ENCODE data around the gene IMPDH1. TPM values are rescaled to one million over a fixed set of nuclear protein-coding genes. Genes with fewer than 3 reads are reported as not detected.

Gene IMPDH1
- total RNA-seq: 52.3 and 54.9 TPM in 2 replicates
- total RNA-seq (2013): 29.7 TPM
- 78.6 and 90.6 TPM in 2 replicates for polyA plus RNA-seq
- polyA minus RNA-seq: 45.7 and 49.3 TPM in 2 replicates

GRCh38 chr7:128409596-128410450, at the start of gene IMPDH1:
Gene IMPDH1 (minus strand): TSS chr7:128409982. CDS start chr7:128409901, 81 bp downstream.
- H3K4me1 Mint-ChIP-seq: peaks cover 37% of the 10 kb centered on the region
- H3K9ac ChIP-seq (ENCODE audit: low read length): peak within 1 kb of the TSS; percentile 77
- H3K79me2 ChIP-seq (ENCODE audit: control insufficient read depth, insufficient read depth, low read length): no peaks in the 10 kb centered on the region
- peak within 1 kb of the TSS; percentile 82 for H2AFZ ChIP-seq (ENCODE audit: insufficient read depth, low read depth, low read length, poor library complexity, severe bottlenecking)
- DNase-seq (peak; percentile 91), ATAC-seq (ENCODE audit: low read depth) (peak; percentile 81)
- H3K4me1 ChIP-seq (ENCODE audit: control insufficient read depth in 2 of 2, insufficient read depth in 2 of 2, low read length in 2 of 2): peaks cover 18 to 52% of the 10 kb centered on the region in 2 donors
- peak within 1 kb of the TSS; percentile 95 for H3K4me3 Mint-ChIP-seq
- H3K4me2 ChIP-seq (replicated peaks; ENCODE audit: low read depth, low read length, poor library complexity, severe bottlenecking): peak within 1 kb of the TSS; percentile 86
- H3K27ac Mint-ChIP-seq: peak within 1 kb of the TSS; percentile 86
- no peaks in the 10 kb centered on the region for H3K9me3 Mint-ChIP-seq (ENCODE audit: insufficient read depth)
- under 1% methylated on average over 83 of the region's 87 CpGs for WGBS (ENCODE audit: insufficient coverage)
- peak within 1 kb of the TSS; percentile 64 to 68 for H3K27ac ChIP-seq (ENCODE audit: low read length in 2 of 2)
- intact Hi-C loops (cut with micrococcal nuclease): loop anchor here (1.0 to 5.0 kb wide), 5 partner anchors 17 to 329 kb away; partner anchors contain the start of genes CALU, HILPDA and RBM28
- ChIA-PET CTCF (interaction anchor here (0.7 to 23.4 kb wide), 7 partner anchors 10 to 65 kb away, joined by 3 to 331 read pairs (median 4); no protein-coding TSS in a partner anchor), POLR2A (no interaction called here)
- H4K20me1 ChIP-seq (ENCODE audit: control insufficient read depth, insufficient read depth, low read length, poor library complexity, severe bottlenecking): peaks cover 5% of the 10 kb centered on the region
- H3K4me3 ChIP-seq (ENCODE audit: control extremely low read depth in 1 of 5, extremely low read depth in 1 of 5, insufficient read depth in 1 of 5, low read depth in 2 of 5, low read length in 4 of 5): peak within 1 kb of the TSS; percentile 73 to 93 (median 86)
- H3K9me3 ChIP-seq (ENCODE audit: control extremely low read depth in 1 of 3, control insufficient read depth in 2 of 3, insufficient read depth in 1 of 3, low read length in 2 of 3): no peaks in the 10 kb centered on the region
- no peak for TF ChIP-seq CTCF (IDR thresholded peaks at IDR 0.05)
- no peak for TF ChIP-seq EZH2 (IDR thresholded peaks at IDR 0.05; ENCODE audit: borderline replicate concordance, insufficient read depth, low read depth, low read length, poor library complexity, severe bottlenecking)
- peaks cover 4% of the 10 kb centered on the region for H3K27me3 Mint-ChIP-seq
- H3K36me3 ChIP-seq (replicated peaks in 1 of 2; ENCODE audit: control extremely low read depth in 1 of 2, control insufficient read depth in 1 of 2, extremely low read depth in 1 of 2, insufficient read depth in 2 of 2, low read length in 1 of 2): no peaks in the 10 kb centered on the region
- peaks cover 0 to 3% (median 0%) of the 10 kb centered on the region in 4 experiments for H3K27me3 ChIP-seq (replicated peaks in 1 of 4; ENCODE audit: control extremely low read depth in 1 of 4, control insufficient read depth in 3 of 4, insufficient read depth in 4 of 4, low read length in 3 of 4)

Data from B cell (primary cell).